PC-9 (cell line): ENCODE data around the gene SAMM50. TPM values are rescaled to one million over a fixed set of nuclear protein-coding genes. Genes with fewer than 3 reads are reported as not detected.

Source experiments
- BruUV-seq: library from RNA; stranded (reverse); fragments of 400-500 nt; replicated peaks from 2 replicates; lab custom pipeline; 2021; lab: Mats Ljungman, UMichigan
- CTCF ChIA-PET: fragments of 300-600 bp; sonication (Branson Sonifier 250); formaldehyde crosslinking; loops from one replicate; lab custom pipeline; 2022; ENCODE audit warnings: antibody characterized with exemption; lab: Charles Lee
- POLR2A ChIA-PET: fragments of 300-600 bp; sonication (Branson Sonifier 250); formaldehyde crosslinking; loops from one replicate; lab custom pipeline; 2022; ENCODE audit warnings: antibody characterized with exemption; ENCODE audit not compliant: unreplicated experiment; lab: Charles Lee
- DNase-seq, 2 experiments: peaks; one replicate each; pipeline versions ENCODE4 v3.0.0 to v3.0.0-alpha.2; 2015 to 2022; ENCODE audit warnings: mixed read lengths in 1 of 2
- H2AFZ ChIP-seq: fragments of 200-600 bp; sonication (generic); 2 replicates; pipeline ENCODE4 v1.8.1; 2017; ENCODE audit warnings: antibody characterized with exemption
- H3F3A ChIP-seq: fragments of 200-600 bp; sonication (generic); 2 replicates; pipeline ENCODE4 v1.8.1; 2017; ENCODE audit warnings: antibody characterized with exemption, mild to moderate bottlenecking, low read depth; ENCODE audit not compliant: insufficient read depth
- H3K27ac ChIP-seq: fragments of 200-600 bp; sonication (generic); 2 replicates; pipeline ENCODE4 v1.6.1; 2016; ENCODE audit warnings: mixed run types
- H3K27me3 ChIP-seq: fragments of 200-600 bp; sonication (generic); 2 replicates; pipeline ENCODE4 v1.6.1; 2016; ENCODE audit warnings: low read depth, mixed run types; ENCODE audit not compliant: insufficient read depth
- H3K36me3 ChIP-seq: fragments of 200-600 bp; sonication (generic); 2 replicates; pipeline ENCODE4 v1.6.1; 2016; ENCODE audit warnings: low read depth, mixed run types
- H3K4me1 ChIP-seq: fragments of 200-600 bp; sonication (generic); replicated peaks from 2 replicates; pipeline ENCODE4 v1.6.1; 2016; ENCODE audit warnings: mixed run types; ENCODE audit not compliant: insufficient read depth
- H3K4me2 ChIP-seq: fragments of 200-600 bp; sonication (generic); 2 replicates; pipeline ENCODE4 v1.6.1; 2017; ENCODE audit warnings: mixed run types
- H3K4me3 ChIP-seq: fragments of 200-600 bp; sonication (generic); 2 replicates; pipeline ENCODE4 v1.6.1; 2016; ENCODE audit warnings: mixed run types
- H3K79me2 ChIP-seq: fragments of 200-600 bp; sonication (generic); 2 replicates; pipeline ENCODE4 v1.6.1; 2017; ENCODE audit warnings: low read depth, mixed run types
- H3K9me2 ChIP-seq: fragments of 200-600 bp; sonication (generic); 2 replicates; pipeline ENCODE4 v1.8.1; 2017; ENCODE audit warnings: mild to moderate bottlenecking; ENCODE audit not compliant: insufficient read depth
- H3K9me3 ChIP-seq: fragments of 200-600 bp; sonication (generic); 2 replicates; pipeline ENCODE4 v1.8.1; 2016; ENCODE audit warnings: low read depth; ENCODE audit not compliant: insufficient read depth
- H4K20me1 ChIP-seq: fragments of 200-600 bp; sonication (generic); 2 replicates; pipeline ENCODE4 v1.8.1; 2017; ENCODE audit not compliant: insufficient read depth
- EZH2 ChIP-seq: fragments of 200-600 bp; sonication (generic); IDR thresholded peaks from 2 replicates; pipeline ENCODE4 v1.8.0; 2017; ENCODE audit warnings: antibody characterized with exemption, low read depth
- intact Hi-C: fragments of 100-400 bp; cut with micrococcal nuclease; formaldehyde crosslinking; loops from one replicate; pipeline ENCODE4 v1.10.0; 2022; ENCODE audit not compliant: unreplicated experiment
- total RNA-seq: library from RNA; stranded (reverse); gene quantifications from 2 replicates; pipeline ENCODE4 v1.2.3, GENCODE V29; 2021
- TF ChIP-seq, protein P1 (sequence below): fragments of 200-600 bp; sonication (generic); conservative IDR thresholded peaks from 2 replicates; pipeline ENCODE4 v1.6.1; 2017; ENCODE audit warnings: mixed run types, antibody characterized with exemption, mild to moderate bottlenecking, moderate library complexity

The SAMM50 gene
- total RNA-seq, 1 experiment from 2014 or later, result 73.9 TPM

DNA sequence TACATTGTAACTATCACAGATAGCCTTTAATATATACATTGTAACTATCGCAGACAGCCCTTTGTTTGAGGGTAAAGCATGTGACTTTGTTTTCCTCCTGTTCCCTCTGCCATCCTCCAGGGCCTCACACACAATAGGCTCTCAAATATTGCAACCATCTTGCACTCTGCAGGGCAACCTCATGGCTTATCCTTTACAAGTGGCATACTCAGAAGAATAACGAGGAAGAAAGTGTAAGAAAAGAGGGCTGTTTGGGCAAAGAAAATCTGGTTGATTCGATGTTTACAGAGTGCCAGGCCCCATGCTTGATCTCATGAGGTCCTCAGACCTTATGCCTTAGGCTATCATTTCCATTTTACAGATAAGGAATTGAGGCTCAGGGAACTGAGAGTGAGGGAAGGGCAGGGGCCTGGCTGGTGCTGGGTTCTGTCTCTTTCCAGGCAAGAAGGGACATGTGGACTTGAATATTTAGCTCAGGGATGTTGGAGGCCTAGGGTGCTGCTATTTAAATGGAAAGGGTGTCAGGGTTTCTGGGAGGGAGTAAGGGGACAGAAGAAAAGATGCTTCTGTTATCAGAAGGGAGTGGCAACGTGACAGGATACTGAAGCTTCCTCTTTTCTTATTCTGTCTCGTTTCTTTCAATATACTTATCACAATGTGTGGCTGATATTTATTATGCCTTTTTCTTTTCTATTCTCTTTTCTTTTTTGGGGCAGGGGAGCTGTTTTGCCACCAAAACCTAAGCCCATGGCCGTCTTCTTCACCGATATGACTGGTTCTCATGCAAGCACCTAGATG, 1.1 kb upstream of the SAMM50 start:
- POLR2A ChIA-PET, result interaction anchor here (0.6 kb wide), 1 partner anchor 695 kb away, joined by 4 read pairs; no protein-coding TSS in a partner anchor
- no TSS peak for BruUV-seq
- H4K20me1 ChIP-seq, result no peaks in the 10 kb centered on the region

DNA sequence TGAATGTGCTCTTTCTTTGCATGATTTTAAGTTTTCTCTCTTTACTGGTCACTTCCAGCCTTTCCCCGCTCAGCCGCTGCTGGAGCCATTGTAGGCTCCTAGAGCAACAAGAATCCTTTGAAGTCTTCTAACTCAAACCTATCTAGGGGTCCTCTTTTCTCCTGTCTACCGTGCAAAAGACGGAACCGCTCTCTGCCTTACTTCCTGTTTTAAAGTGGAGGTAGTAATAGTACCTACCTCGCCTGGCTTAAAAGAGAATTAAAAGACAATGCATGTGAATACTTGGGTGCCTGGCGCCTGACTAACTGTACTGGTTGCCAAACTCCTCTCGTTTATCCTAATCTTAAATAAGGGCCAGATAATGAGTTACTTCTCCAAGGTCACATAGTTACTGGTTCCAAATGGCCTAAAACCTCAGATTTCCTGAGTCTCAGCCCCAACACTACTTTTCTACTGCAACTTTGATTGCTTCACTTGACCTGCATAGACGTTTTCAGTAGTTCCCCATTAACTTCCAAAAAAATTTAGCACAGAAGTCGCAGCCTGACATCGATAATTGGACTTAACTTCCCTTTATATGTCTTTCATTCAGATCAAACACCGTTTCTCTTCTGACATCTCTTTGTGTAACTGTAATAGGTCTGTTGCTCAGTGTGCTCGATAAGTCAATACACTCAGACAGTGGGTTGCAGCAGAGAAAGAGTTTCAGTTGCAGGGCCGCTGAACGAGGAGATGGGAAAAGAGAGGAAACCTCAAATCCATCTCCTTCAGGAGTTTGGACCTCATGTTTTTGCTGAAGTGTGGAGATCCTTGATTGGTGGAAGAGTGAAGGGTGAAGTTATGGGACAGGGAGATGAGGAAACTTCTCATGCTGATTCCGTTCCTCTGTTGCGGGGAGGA, 891 bp downstream of the SAMM50 start:
- no peaks in the 10 kb centered on the region for H3K36me3 ChIP-seq
- BruUV-seq, result TSS peak; percentile 38
- peak overlapping the region; percentile 91 for H3K4me3 ChIP-seq
- intact Hi-C loops, result no loop called here
- H3K9me2 ChIP-seq, result no peaks in the 10 kb centered on the region
- peaks cover 70% of the 10 kb centered on the region for H3K79me2 ChIP-seq
- H3K4me2 ChIP-seq, result peak overlapping the region; percentile 87
- no peaks in the 10 kb centered on the region for H3K9me3 ChIP-seq
- H2AFZ ChIP-seq, result peak overlapping the region; percentile 90
- peaks cover 25% of the 10 kb centered on the region for H3K4me1 ChIP-seq
- peaks cover 10% of the 10 kb centered on the region for H4K20me1 ChIP-seq
- H3K27ac ChIP-seq, result peak overlapping the region; percentile 65
- peaks cover 11% of the 10 kb centered on the region for H3F3A ChIP-seq
- ChIA-PET CTCF (interaction anchor here (0.8 kb wide), 1 partner anchor 71 kb away, joined by 3 read pairs; no protein-coding TSS in a partner anchor), POLR2A (interaction anchor here (0.6 kb wide), 1 partner anchor 388 kb away, joined by 6 read pairs; no protein-coding TSS in a partner anchor)
- TF ChIP-seq, protein P1, sequence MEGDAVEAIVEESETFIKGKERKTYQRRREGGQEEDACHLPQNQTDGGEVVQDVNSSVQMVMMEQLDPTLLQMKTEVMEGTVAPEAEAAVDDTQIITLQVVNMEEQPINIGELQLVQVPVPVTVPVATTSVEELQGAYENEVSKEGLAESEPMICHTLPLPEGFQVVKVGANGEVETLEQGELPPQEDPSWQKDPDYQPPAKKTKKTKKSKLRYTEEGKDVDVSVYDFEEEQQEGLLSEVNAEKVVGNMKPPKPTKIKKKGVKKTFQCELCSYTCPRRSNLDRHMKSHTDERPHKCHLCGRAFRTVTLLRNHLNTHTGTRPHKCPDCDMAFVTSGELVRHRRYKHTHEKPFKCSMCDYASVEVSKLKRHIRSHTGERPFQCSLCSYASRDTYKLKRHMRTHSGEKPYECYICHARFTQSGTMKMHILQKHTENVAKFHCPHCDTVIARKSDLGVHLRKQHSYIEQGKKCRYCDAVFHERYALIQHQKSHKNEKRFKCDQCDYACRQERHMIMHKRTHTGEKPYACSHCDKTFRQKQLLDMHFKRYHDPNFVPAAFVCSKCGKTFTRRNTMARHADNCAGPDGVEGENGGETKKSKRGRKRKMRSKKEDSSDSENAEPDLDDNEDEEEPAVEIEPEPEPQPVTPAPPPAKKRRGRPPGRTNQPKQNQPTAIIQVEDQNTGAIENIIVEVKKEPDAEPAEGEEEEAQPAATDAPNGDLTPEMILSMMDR, result no peak
- TF ChIP-seq EZH2, result no peak
- no peak for DNase-seq
- H3K27me3 ChIP-seq, result no peaks in the 10 kb centered on the region

More for the DNA sequence above, 1.1 kb upstream of the SAMM50 start:
- Histone ChIP-seq H3K4me1 (peaks cover 25% of the 10 kb centered on the region), H3F3A (peaks cover 18% of the 10 kb centered on the region), H3K9me2 (no peaks in the 10 kb centered on the region), H3K4me3 (peak overlapping the region; percentile 91), H3K79me2 (peaks cover 51% of the 10 kb centered on the region), H3K27me3 (no peaks in the 10 kb centered on the region), H3K9me3 (no peaks in the 10 kb centered on the region), H2AFZ (peak overlapping the region; percentile 90), H3K27ac (no peak overlapping the region), H3K36me3 (no peaks in the 10 kb centered on the region), H3K4me2 (peak overlapping the region; percentile 87)
- no peak for DNase-seq
- TF ChIP-seq, protein P1, result no peak
- no peak for TF ChIP-seq EZH2
- CTCF ChIA-PET, result no interaction called here
- intact Hi-C loops, result no loop called here
